HEK293 (cell line): ENCODE measurements around the gene FUBP1.

Experiments
- BCL11A ChIP-seq: fragments of 450-650 bp; formaldehyde crosslinking; IDR thresholded peaks from 2 replicates; pipeline ENCODE4 v1.5.1; 2016; ENCODE audit warnings: low read depth, missing biosample characterization, missing genetic modification characterization
- KLF9 ChIP-seq: fragments of 450-650 bp; formaldehyde crosslinking; IDR thresholded peaks from 2 replicates; pipeline ENCODE4 v1.5.1; 2016; ENCODE audit warnings: missing biosample characterization, missing genetic modification characterization, low read depth
- PRDM1 ChIP-seq: fragments of 450-650 bp; formaldehyde crosslinking; IDR thresholded peaks from 2 replicates; pipeline ENCODE4; 2016; ENCODE audit warnings: missing biosample characterization, missing genetic modification characterization
- TRIM28 ChIP-seq: IDR thresholded peaks from 2 replicates; pipeline ENCODE4 v1.6.1; 2011; ENCODE audit warnings: low read length, control low read depth, borderline replicate concordance
- ZBTB48 ChIP-seq: fragments of 450-650 bp; formaldehyde crosslinking; IDR thresholded peaks from 2 replicates; pipeline ENCODE4 v1.5.1; 2016; ENCODE audit warnings: missing biosample characterization, missing genetic modification characterization
- ZBTB7A ChIP-seq: fragments of 450-650 bp; formaldehyde crosslinking; IDR thresholded peaks from 2 replicates; pipeline ENCODE4 v1.5.1; 2016; ENCODE audit warnings: low read depth, missing biosample characterization, missing genetic modification characterization
- ZNF10 ChIP-seq: fragments of 450-650 bp; formaldehyde crosslinking; IDR thresholded peaks from 2 replicates; pipeline ENCODE4 v1.5.1; 2017; ENCODE audit warnings: missing biosample characterization, missing genetic modification characterization
- ZNF266 ChIP-seq: fragments of 450-650 bp; formaldehyde crosslinking; IDR thresholded peaks from 2 replicates; pipeline ENCODE4 v1.5.1; 2016; ENCODE audit warnings: missing biosample characterization, missing genetic modification characterization, low read depth
- ZNF354C ChIP-seq: fragments of 450-650 bp; formaldehyde crosslinking; IDR thresholded peaks from 2 replicates; pipeline ENCODE4 v1.5.1; 2016; ENCODE audit warnings: missing biosample characterization, missing genetic modification characterization, low read depth, borderline replicate concordance
- ZNF391 ChIP-seq: fragments of 450-650 bp; formaldehyde crosslinking; IDR thresholded peaks from 2 replicates; pipeline ENCODE4 v1.5.1; 2016; ENCODE audit warnings: low read depth, missing biosample characterization, missing genetic modification characterization, borderline replicate concordance
- ZNF404 ChIP-seq: fragments of 450-650 bp; formaldehyde crosslinking; IDR thresholded peaks from 2 replicates; pipeline ENCODE4 v1.5.1; 2017; ENCODE audit warnings: missing biosample characterization, missing genetic modification characterization
- ZNF544 ChIP-seq: fragments of 450-650 bp; formaldehyde crosslinking; IDR thresholded peaks from 2 replicates; pipeline ENCODE4 v1.5.0; 2017; ENCODE audit warnings: missing biosample characterization, missing genetic modification characterization
- ZNF624 ChIP-seq: fragments of 450-650 bp; formaldehyde crosslinking; IDR thresholded peaks from 2 replicates; pipeline ENCODE4 v1.5.1; 2017; ENCODE audit warnings: missing biosample characterization, missing genetic modification characterization
- ZNF629 ChIP-seq: fragments of 450-650 bp; formaldehyde crosslinking; IDR thresholded peaks from 2 replicates; pipeline ENCODE4 v1.5.1; 2017; ENCODE audit warnings: missing biosample characterization, missing genetic modification characterization
- ZNF670 ChIP-seq: fragments of 450-650 bp; formaldehyde crosslinking; IDR thresholded peaks from 2 replicates; pipeline ENCODE4 v1.5.1; 2016; ENCODE audit warnings: missing biosample characterization, missing genetic modification characterization, low read depth
- TF ChIP-seq, protein P1 (sequence below): fragments of 450-650 bp; IDR thresholded peaks from 2 replicates; pipeline ENCODE4 v1.5.1; 2018; ENCODE audit warnings: missing biosample characterization, mild to moderate bottlenecking, missing genetic modification characterization
- TF ChIP-seq, protein P2 (sequence below): fragments of 450-650 bp; formaldehyde crosslinking; IDR thresholded peaks from 2 replicates; pipeline ENCODE4 v1.5.1; 2016; ENCODE audit warnings: missing biosample characterization, missing genetic modification characterization
- TF ChIP-seq, protein P3 (sequence below): fragments of 450-650 bp; formaldehyde crosslinking; IDR thresholded peaks from 2 replicates; pipeline ENCODE4 v1.5.1; 2017; ENCODE audit warnings: missing biosample characterization, missing genetic modification characterization
- TF ChIP-seq, protein P4 (sequence below): IDR thresholded peaks from 2 replicates; pipeline ENCODE4 v1.6.1; 2011; ENCODE audit warnings: mild to moderate bottlenecking, low read depth, low read length, borderline replicate concordance
- TF ChIP-seq, protein P5 (sequence below): fragments of 450-650 bp; formaldehyde crosslinking; IDR thresholded peaks from 2 replicates; pipeline ENCODE4 v1.5.0; 2017; ENCODE audit warnings: missing biosample characterization, missing genetic modification characterization, borderline replicate concordance

FUBP1 gene

DNA sequence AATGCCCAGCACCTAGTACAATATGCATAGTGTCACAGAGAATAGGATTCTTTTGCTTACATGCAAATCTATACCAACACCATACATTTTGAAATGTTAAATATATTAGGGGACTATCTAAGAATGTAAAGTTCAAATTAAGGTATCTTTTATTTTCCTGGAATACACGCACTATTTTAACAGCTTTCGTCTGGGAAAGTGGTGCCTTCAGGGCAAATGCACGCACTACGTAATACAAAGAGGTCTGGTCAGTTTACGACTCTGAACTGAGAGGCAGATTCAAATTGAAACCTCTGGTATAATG, 931 bp downstream of the FUBP1 start (continued):
- TF ChIP-seq ZNF404 (tag by site-specific recombination) (no peak), ZBTB7A (tag by site-specific recombination) (no peak), ZNF391 (tag by site-specific recombination) (no peak), ZNF544 (no peak), ZNF10 (no peak), ZNF624 (tag by site-specific recombination) (no peak), KLF9 (tag by site-specific recombination) (no peak), ZNF629 (tag by site-specific recombination) (peak; percentile 88; the same call in 1 of the 2 replicates), ZNF266 (tag by site-specific recombination) (no peak), TRIM28 (no peak; the same call in 1 of the 2 replicates), BCL11A (tag by site-specific recombination) (no peak; the same call in 1 of the 2 replicates), PRDM1 (tag by site-specific recombination) (peak; percentile 48; the same call in 1 of the 2 replicates), ZNF354C (tag by site-specific recombination) (no peak), ZNF670 (tag by site-specific recombination) (no peak), ZBTB48 (no peak)
- TF ChIP-seq, protein P1, sequence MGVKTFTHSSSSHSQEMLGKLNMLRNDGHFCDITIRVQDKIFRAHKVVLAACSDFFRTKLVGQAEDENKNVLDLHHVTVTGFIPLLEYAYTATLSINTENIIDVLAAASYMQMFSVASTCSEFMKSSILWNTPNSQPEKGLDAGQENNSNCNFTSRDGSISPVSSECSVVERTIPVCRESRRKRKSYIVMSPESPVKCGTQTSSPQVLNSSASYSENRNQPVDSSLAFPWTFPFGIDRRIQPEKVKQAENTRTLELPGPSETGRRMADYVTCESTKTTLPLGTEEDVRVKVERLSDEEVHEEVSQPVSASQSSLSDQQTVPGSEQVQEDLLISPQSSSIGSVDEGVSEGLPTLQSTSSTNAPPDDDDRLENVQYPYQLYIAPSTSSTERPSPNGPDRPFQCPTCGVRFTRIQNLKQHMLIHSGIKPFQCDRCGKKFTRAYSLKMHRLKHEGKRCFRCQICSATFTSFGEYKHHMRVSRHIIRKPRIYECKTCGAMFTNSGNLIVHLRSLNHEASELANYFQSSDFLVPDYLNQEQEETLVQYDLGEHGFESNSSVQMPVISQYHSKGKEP (tag by site-specific recombination), result peak; percentile 34; the same call in 1 of the 2 replicates
- TF ChIP-seq, protein P2, sequence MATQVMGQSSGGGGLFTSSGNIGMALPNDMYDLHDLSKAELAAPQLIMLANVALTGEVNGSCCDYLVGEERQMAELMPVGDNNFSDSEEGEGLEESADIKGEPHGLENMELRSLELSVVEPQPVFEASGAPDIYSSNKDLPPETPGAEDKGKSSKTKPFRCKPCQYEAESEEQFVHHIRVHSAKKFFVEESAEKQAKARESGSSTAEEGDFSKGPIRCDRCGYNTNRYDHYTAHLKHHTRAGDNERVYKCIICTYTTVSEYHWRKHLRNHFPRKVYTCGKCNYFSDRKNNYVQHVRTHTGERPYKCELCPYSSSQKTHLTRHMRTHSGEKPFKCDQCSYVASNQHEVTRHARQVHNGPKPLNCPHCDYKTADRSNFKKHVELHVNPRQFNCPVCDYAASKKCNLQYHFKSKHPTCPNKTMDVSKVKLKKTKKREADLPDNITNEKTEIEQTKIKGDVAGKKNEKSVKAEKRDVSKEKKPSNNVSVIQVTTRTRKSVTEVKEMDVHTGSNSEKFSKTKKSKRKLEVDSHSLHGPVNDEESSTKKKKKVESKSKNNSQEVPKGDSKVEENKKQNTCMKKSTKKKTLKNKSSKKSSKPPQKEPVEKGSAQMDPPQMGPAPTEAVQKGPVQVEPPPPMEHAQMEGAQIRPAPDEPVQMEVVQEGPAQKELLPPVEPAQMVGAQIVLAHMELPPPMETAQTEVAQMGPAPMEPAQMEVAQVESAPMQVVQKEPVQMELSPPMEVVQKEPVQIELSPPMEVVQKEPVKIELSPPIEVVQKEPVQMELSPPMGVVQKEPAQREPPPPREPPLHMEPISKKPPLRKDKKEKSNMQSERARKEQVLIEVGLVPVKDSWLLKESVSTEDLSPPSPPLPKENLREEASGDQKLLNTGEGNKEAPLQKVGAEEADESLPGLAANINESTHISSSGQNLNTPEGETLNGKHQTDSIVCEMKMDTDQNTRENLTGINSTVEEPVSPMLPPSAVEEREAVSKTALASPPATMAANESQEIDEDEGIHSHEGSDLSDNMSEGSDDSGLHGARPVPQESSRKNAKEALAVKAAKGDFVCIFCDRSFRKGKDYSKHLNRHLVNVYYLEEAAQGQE (tag by site-specific recombination), result no peak
- TF ChIP-seq, protein P3, sequence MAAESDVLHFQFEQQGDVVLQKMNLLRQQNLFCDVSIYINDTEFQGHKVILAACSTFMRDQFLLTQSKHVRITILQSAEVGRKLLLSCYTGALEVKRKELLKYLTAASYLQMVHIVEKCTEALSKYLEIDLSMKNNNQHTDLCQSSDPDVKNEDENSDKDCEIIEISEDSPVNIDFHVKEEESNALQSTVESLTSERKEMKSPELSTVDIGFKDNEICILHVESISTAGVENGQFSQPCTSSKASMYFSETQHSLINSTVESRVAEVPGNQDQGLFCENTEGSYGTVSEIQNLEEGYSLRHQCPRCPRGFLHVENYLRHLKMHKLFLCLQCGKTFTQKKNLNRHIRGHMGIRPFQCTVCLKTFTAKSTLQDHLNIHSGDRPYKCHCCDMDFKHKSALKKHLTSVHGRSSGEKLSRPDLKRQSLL, result no peak
- TF ChIP-seq, protein P4, sequence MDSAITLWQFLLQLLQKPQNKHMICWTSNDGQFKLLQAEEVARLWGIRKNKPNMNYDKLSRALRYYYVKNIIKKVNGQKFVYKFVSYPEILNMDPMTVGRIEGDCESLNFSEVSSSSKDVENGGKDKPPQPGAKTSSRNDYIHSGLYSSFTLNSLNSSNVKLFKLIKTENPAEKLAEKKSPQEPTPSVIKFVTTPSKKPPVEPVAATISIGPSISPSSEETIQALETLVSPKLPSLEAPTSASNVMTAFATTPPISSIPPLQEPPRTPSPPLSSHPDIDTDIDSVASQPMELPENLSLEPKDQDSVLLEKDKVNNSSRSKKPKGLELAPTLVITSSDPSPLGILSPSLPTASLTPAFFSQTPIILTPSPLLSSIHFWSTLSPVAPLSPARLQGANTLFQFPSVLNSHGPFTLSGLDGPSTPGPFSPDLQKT, result no peak
- TF ChIP-seq, protein P5, sequence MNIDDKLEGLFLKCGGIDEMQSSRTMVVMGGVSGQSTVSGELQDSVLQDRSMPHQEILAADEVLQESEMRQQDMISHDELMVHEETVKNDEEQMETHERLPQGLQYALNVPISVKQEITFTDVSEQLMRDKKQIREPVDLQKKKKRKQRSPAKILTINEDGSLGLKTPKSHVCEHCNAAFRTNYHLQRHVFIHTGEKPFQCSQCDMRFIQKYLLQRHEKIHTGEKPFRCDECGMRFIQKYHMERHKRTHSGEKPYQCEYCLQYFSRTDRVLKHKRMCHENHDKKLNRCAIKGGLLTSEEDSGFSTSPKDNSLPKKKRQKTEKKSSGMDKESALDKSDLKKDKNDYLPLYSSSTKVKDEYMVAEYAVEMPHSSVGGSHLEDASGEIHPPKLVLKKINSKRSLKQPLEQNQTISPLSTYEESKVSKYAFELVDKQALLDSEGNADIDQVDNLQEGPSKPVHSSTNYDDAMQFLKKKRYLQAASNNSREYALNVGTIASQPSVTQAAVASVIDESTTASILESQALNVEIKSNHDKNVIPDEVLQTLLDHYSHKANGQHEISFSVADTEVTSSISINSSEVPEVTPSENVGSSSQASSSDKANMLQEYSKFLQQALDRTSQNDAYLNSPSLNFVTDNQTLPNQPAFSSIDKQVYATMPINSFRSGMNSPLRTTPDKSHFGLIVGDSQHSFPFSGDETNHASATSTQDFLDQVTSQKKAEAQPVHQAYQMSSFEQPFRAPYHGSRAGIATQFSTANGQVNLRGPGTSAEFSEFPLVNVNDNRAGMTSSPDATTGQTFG (tag by site-specific recombination), result no peak
